Activated naive CD4-positive, alpha-beta T cell treated with anti-CD3 and anti-CD28 coated beads, Interleukin-2, amount 10 ng/mL, durations not matched to agents 7 days and 5 days (primary cell): ENCODE results near the gene RAPGEF2.

Experiments
- CTCF ChIA-PET: fragments of 350-600 bp; sonication (Branson Sonifier 250); formaldehyde crosslinking; loops from one replicate; lab custom pipeline; 2021; ENCODE audit warnings: antibody characterized with exemption; lab: Charles Lee
- DNase-seq: peaks from one replicate; pipeline ENCODE4 v3.0.0-alpha.2; 2020
- H3K27ac Mint-ChIP-seq: one replicate; pipeline ENCODE4 v1.8.0; 2021; ENCODE audit warnings: mild to moderate bottlenecking, moderate library complexity, mixed read lengths
- H3K27me3 Mint-ChIP-seq: one replicate; pipeline ENCODE4 v1.8.0; 2021; ENCODE audit warnings: mild to moderate bottlenecking, mixed read lengths
- H3K36me3 Mint-ChIP-seq: one replicate; pipeline ENCODE4 v1.8.0; 2021; ENCODE audit warnings: mixed read lengths
- H3K4me1 Mint-ChIP-seq: one replicate; pipeline ENCODE4 v1.8.0; 2021; ENCODE audit warnings: mixed read lengths
- H3K4me3 Mint-ChIP-seq: one replicate; pipeline ENCODE4 v1.8.0; 2021; ENCODE audit warnings: mild to moderate bottlenecking, moderate library complexity, mixed read lengths
- H3K9me3 Mint-ChIP-seq: one replicate; pipeline ENCODE4 v1.8.0; 2021; ENCODE audit warnings: mixed read lengths

RAPGEF2 gene

GRCh38 chr4:159197260-159197884 lies 94.5 kb downstream of the RAPGEF2 start:
- DNase-seq: no peak
- no peaks in the 10 kb centered on the region for H3K4me1 Mint-ChIP-seq
- H3K27ac Mint-ChIP-seq: no peak overlapping the region
- H3K27me3 Mint-ChIP-seq: no peaks in the 10 kb centered on the region
- no peaks in the 10 kb centered on the region for H3K36me3 Mint-ChIP-seq
- no peak overlapping the region for H3K4me3 Mint-ChIP-seq
- H3K9me3 Mint-ChIP-seq: no peaks in the 10 kb centered on the region
- CTCF ChIA-PET: interaction anchor here (1.0 kb wide), 1 partner anchor 336 kb away, joined by 3 read pairs; no protein-coding TSS in a partner anchor

- H3K4me1 Mint-ChIP-seq: peaks cover 1% of the 10 kb centered on the region
- no peak for DNase-seq
- no peaks in the 10 kb centered on the region for H3K9me3 Mint-ChIP-seq
- H3K36me3 Mint-ChIP-seq: no peaks in the 10 kb centered on the region
- CTCF ChIA-PET: no interaction called here
- no peak overlapping the region for H3K4me3 Mint-ChIP-seq
- no peaks in the 10 kb centered on the region for H3K27me3 Mint-ChIP-seq
- H3K27ac Mint-ChIP-seq: no peak overlapping the region
Observed at GRCh38 chr4:159197885-159198269, 95.0 kb downstream of the RAPGEF2 start.

- H3K4me3 Mint-ChIP-seq: no peak overlapping the region
- no peaks in the 10 kb centered on the region for H3K27me3 Mint-ChIP-seq
- CTCF ChIA-PET: interaction anchor here (0.5 to 1.4 kb wide), 2 partner anchors 134 to 343 kb away, joined by 3 read pairs; no protein-coding TSS in a partner anchor
- no peak overlapping the region for H3K27ac Mint-ChIP-seq
- H3K9me3 Mint-ChIP-seq: no peaks in the 10 kb centered on the region
- DNase-seq: no peak
- H3K36me3 Mint-ChIP-seq: no peaks in the 10 kb centered on the region
- H3K4me1 Mint-ChIP-seq: peaks cover 6% of the 10 kb centered on the region
Observed at GRCh38 chr4:159199826-159200225, 96.9 kb downstream of the RAPGEF2 start.

- no peaks in the 10 kb centered on the region for H3K36me3 Mint-ChIP-seq
- no peaks in the 10 kb centered on the region for H3K9me3 Mint-ChIP-seq
- no peak overlapping the region for H3K4me3 Mint-ChIP-seq
- H3K27ac Mint-ChIP-seq: no peak overlapping the region
- CTCF ChIA-PET: interaction anchor here (1.0 to 3.8 kb wide), 5 partner anchors 9 to 419 kb away, joined by 3 to 41 read pairs (median 5); no protein-coding TSS in a partner anchor
- H3K4me1 Mint-ChIP-seq: peaks cover 17% of the 10 kb centered on the region
- DNase-seq: no peak
- no peaks in the 10 kb centered on the region for H3K27me3 Mint-ChIP-seq
Observed at GRCh38 chr4:159201168-159201567, 98.3 kb downstream of the RAPGEF2 start.

GRCh38 chr4:159204566-159204965 lies 101.7 kb downstream of the RAPGEF2 start:
- Mint-ChIP-seq H3K27ac (no peak overlapping the region), H3K36me3 (no peaks in the 10 kb centered on the region), H3K9me3 (no peaks in the 10 kb centered on the region), H3K4me1 (peaks cover 28% of the 10 kb centered on the region), H3K27me3 (no peaks in the 10 kb centered on the region), H3K4me3 (no peak overlapping the region)
- DNase-seq: no peak
- CTCF ChIA-PET: interaction anchor here (1.2 kb wide), 1 partner anchor 33 kb away, joined by 3 read pairs; no protein-coding TSS in a partner anchor

GRCh38 chr4:159205466-159205865 lies 102.6 kb downstream of the RAPGEF2 start:
- CTCF ChIA-PET: no interaction called here
- Mint-ChIP-seq H3K9me3 (no peaks in the 10 kb centered on the region), H3K27ac (peak overlapping the region; percentile 68), H3K27me3 (no peaks in the 10 kb centered on the region), H3K4me1 (peaks cover 28% of the 10 kb centered on the region), H3K4me3 (no peak overlapping the region), H3K36me3 (no peaks in the 10 kb centered on the region)
- no peak for DNase-seq

- H3K4me3 Mint-ChIP-seq: peak overlapping the region; percentile 11
- CTCF ChIA-PET: interaction anchor here (0.9 kb wide), 1 partner anchor 16 kb away, joined by 3 read pairs; no protein-coding TSS in a partner anchor
- H3K9me3 Mint-ChIP-seq: no peaks in the 10 kb centered on the region
- H3K36me3 Mint-ChIP-seq: peaks cover 3% of the 10 kb centered on the region
- DNase-seq: peak; percentile 49
- peak overlapping the region; percentile 82 for H3K27ac Mint-ChIP-seq
- no peaks in the 10 kb centered on the region for H3K27me3 Mint-ChIP-seq
- peaks cover 28% of the 10 kb centered on the region for H3K4me1 Mint-ChIP-seq
Observed at GRCh38 chr4:159206427-159206871, 103.6 kb downstream of the RAPGEF2 start.

- peaks cover 3% of the 10 kb centered on the region for H3K36me3 Mint-ChIP-seq
- no peaks in the 10 kb centered on the region for H3K9me3 Mint-ChIP-seq
- H3K27me3 Mint-ChIP-seq: no peaks in the 10 kb centered on the region
- no peak overlapping the region for H3K4me3 Mint-ChIP-seq
- DNase-seq: no peak
- CTCF ChIA-PET: no interaction called here
- H3K4me1 Mint-ChIP-seq: peaks cover 24% of the 10 kb centered on the region
- H3K27ac Mint-ChIP-seq: no peak overlapping the region
Observed at GRCh38 chr4:159209249-159209648, 106.4 kb downstream of the RAPGEF2 start.

- H3K4me1 Mint-ChIP-seq: peaks cover 14% of the 10 kb centered on the region
- DNase-seq: no peak
- H3K9me3 Mint-ChIP-seq: no peaks in the 10 kb centered on the region
- peaks cover 3% of the 10 kb centered on the region for H3K36me3 Mint-ChIP-seq
- no peak overlapping the region for H3K27ac Mint-ChIP-seq
- CTCF ChIA-PET: interaction anchor here (1.1 kb wide), 1 partner anchor 9 kb away, joined by 4 read pairs; no protein-coding TSS in a partner anchor
- H3K27me3 Mint-ChIP-seq: no peaks in the 10 kb centered on the region
- no peak overlapping the region for H3K4me3 Mint-ChIP-seq
Observed at GRCh38 chr4:159210975-159211374, 108.1 kb downstream of the RAPGEF2 start.

- DNase-seq: no peak
- CTCF ChIA-PET: interaction anchor here (1.9 kb wide), 1 partner anchor 9 kb away, joined by 8 read pairs; no protein-coding TSS in a partner anchor
- Mint-ChIP-seq H3K36me3 (peaks cover 3% of the 10 kb centered on the region), H3K27ac (no peak overlapping the region), H3K4me1 (no peaks in the 10 kb centered on the region), H3K4me3 (no peak overlapping the region), H3K9me3 (no peaks in the 10 kb centered on the region), H3K27me3 (no peaks in the 10 kb centered on the region)
Observed at GRCh38 chr4:159212675-159213293, 109.9 kb downstream of the RAPGEF2 start.

- Mint-ChIP-seq H3K36me3 (no peaks in the 10 kb centered on the region), H3K9me3 (no peaks in the 10 kb centered on the region), H3K27ac (no peak overlapping the region), H3K4me1 (no peaks in the 10 kb centered on the region), H3K4me3 (no peak overlapping the region), H3K27me3 (no peaks in the 10 kb centered on the region)
- DNase-seq: no peak
- CTCF ChIA-PET: no interaction called here
Observed at GRCh38 chr4:159216834-159217233, 114.0 kb downstream of the RAPGEF2 start.

GRCh38 chr4:159219862-159220261 lies 117.0 kb downstream of the RAPGEF2 start:
- H3K27ac Mint-ChIP-seq: no peak overlapping the region
- no peak for DNase-seq
- H3K4me1 Mint-ChIP-seq: no peaks in the 10 kb centered on the region
- H3K9me3 Mint-ChIP-seq: no peaks in the 10 kb centered on the region
- H3K27me3 Mint-ChIP-seq: no peaks in the 10 kb centered on the region
- H3K4me3 Mint-ChIP-seq: no peak overlapping the region
- CTCF ChIA-PET: interaction anchor here (0.5 kb wide), 1 partner anchor 241 kb away, joined by 3 read pairs; no protein-coding TSS in a partner anchor
- no peaks in the 10 kb centered on the region for H3K36me3 Mint-ChIP-seq

- H3K4me3 Mint-ChIP-seq: no peak overlapping the region
Observed at GRCh38 chr4:159220353-159220752, 117.5 kb downstream of the RAPGEF2 start.

GRCh38 chr4:159221280-159221679 lies 118.4 kb downstream of the RAPGEF2 start:
- no peak for DNase-seq
- Mint-ChIP-seq H3K9me3 (no peaks in the 10 kb centered on the region), H3K4me3 (no peak overlapping the region), H3K27me3 (no peaks in the 10 kb centered on the region), H3K27ac (no peak overlapping the region), H3K4me1 (no peaks in the 10 kb centered on the region), H3K36me3 (no peaks in the 10 kb centered on the region)
- CTCF ChIA-PET: no interaction called here

More at GRCh38 chr4:159220353-159220752, 117.5 kb downstream of the RAPGEF2 start:
- H3K9me3 Mint-ChIP-seq: no peaks in the 10 kb centered on the region
- H3K36me3 Mint-ChIP-seq: no peaks in the 10 kb centered on the region
- no peak for DNase-seq
- no peak overlapping the region for H3K27ac Mint-ChIP-seq
- CTCF ChIA-PET: interaction anchor here (0.5 kb wide), 1 partner anchor 241 kb away, joined by 3 read pairs; no protein-coding TSS in a partner anchor
- H3K4me1 Mint-ChIP-seq: no peaks in the 10 kb centered on the region
- H3K27me3 Mint-ChIP-seq: no peaks in the 10 kb centered on the region
